ENCODE data around the gene ROBO1.

DNA sequence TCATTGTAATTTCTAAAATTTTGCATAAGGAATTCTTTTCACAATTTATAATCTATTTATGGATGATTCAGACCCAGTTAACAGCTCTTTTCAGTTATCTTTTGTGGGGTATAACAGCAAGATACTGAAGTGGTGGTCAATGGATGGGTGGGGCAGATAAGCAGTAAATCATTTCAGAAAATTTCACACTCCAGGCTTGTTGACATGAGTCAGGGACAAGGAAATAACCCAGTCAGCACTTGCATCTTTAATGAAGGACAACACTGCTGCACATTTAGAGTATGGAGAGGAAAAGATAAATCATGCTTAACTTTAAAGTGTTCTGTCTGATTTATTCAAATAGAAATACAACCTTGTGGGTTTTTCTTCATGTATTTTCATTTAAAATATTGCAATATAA, 181.6 kb downstream of the ROBO1 start:
- TF ChIP-seq POLR2AphosphoS5 (IDR thresholded peaks at IDR 0.05; ENCODE audit: borderline replicate concordance, low read depth, low read length) (no peak), EZH2 (IDR thresholded peaks at IDR 0.05) (no peak), FOXP2 (optimal IDR thresholded peaks at IDR 0.05; ENCODE audit: control extremely low read depth, extremely low read length, insufficient read depth) (no peak)

Data from SK-N-MC (cell line).